ENCODE results near the gene TMSB4Y. TPM values are rescaled to one million over a fixed set of nuclear protein-coding genes. Genes with fewer than 3 reads are reported as not detected.

The TMSB4Y gene
- total and polyA plus RNA-seq, 2 of the 13 experiments (the other 11 are each of a cell fraction or from before 2014, with no cell fraction given): 0.15 to 0.49 TPM

GRCh38 chrY:13705197-13705596, 1.5 kb downstream of the TMSB4Y start:
- Histone ChIP-seq H3K4me3 (replicated peaks in 1 of 3; ENCODE audit: insufficient read depth in 1 of 3, low read depth in 2 of 3, low read length in 3 of 3) (no peak overlapping the region), H3K4me2 (ENCODE audit: low read depth, low read length) (no peak overlapping the region), H3K9ac (ENCODE audit: insufficient read depth, low read depth, low read length) (no peak overlapping the region), H3K79me2 (ENCODE audit: insufficient read depth, low read length) (no peaks in the 10 kb centered on the region), H3K4me1 (ENCODE audit: insufficient read depth, low read length) (no peaks in the 10 kb centered on the region), H3K27me3 (ENCODE audit: control insufficient read depth in 1 of 2, insufficient read depth in 2 of 2, low read length in 2 of 2) (no peaks in the 10 kb centered on the region), H3K36me3 (replicated peaks in 1 of 2; ENCODE audit: control insufficient read depth in 1 of 2, insufficient read depth in 2 of 2, low read length in 2 of 2) (no peaks in the 10 kb centered on the region), H4K20me1 (ENCODE audit: insufficient read depth, low read length) (no peaks in the 10 kb centered on the region), H3K9me3 (ENCODE audit: low read length) (no peaks in the 10 kb centered on the region), H3K27ac (ENCODE audit: extremely low read length, insufficient read depth, low read length) (no peak overlapping the region), H2AFZ (ENCODE audit: low read length) (no peak overlapping the region)
- BruUV-seq (replicated peaks): no TSS peak
- CTCF ChIA-PET (ENCODE audit: low intra/inter-chr PET ratio, low total read pairs): no interaction called here
- POLR2A ChIA-PET: interaction anchor here (1.4 kb wide), 1 partner anchor 801 kb away, joined by 3 read pairs; the partner anchor contains the start of gene DDX3Y
- no peak for DNase-seq (ENCODE audit: low spot score)
- intact Hi-C loops (cut with micrococcal nuclease; ENCODE audit: unreplicated experiment): no loop called here
- WGBS (ENCODE audit: low lambda C conversion rate): 80% methylated on average over 8 of the region's 8 CpGs
- no peak for FAIRE-seq
- in situ Hi-C loops (cut with HindIII; ENCODE audit: extremely low pct_ligation_motif_present, low pct_unique_long_range_greater_than_20kb): no loop called here
- TF ChIP-seq POGK (CRISPR knock-in tag; conservative IDR thresholded peaks at IDR 0.05): no peak
- no peak for TF ChIP-seq KDM1A (CRISPR knock-in tag; IDR thresholded peaks at IDR 0.05)
- TF ChIP-seq ZNF124 (CRISPR knock-in tag; IDR thresholded peaks at IDR 0.05): no peak
- TF ChIP-seq PAF1 (CRISPR knock-in tag; IDR thresholded peaks at IDR 0.05): no peak
- ATAC-seq: no peak

- no peak for ATAC-seq
- ChIA-PET POLR2A (no interaction called here), CTCF (ENCODE audit: low intra/inter-chr PET ratio, low total read pairs) (no interaction called here)
- Histone ChIP-seq H3K9ac (ENCODE audit: insufficient read depth, low read depth, low read length) (no peak overlapping the region), H3K27ac (ENCODE audit: extremely low read length, insufficient read depth, low read length) (no peak overlapping the region), H2AFZ (ENCODE audit: low read length) (no peak overlapping the region), H3K9me3 (ENCODE audit: low read length) (no peaks in the 10 kb centered on the region), H3K79me2 (ENCODE audit: insufficient read depth, low read length) (no peaks in the 10 kb centered on the region), H3K36me3 (replicated peaks in 1 of 2; ENCODE audit: control insufficient read depth in 1 of 2, insufficient read depth in 2 of 2, low read length in 2 of 2) (no peaks in the 10 kb centered on the region), H3K4me2 (ENCODE audit: low read depth, low read length) (no peak overlapping the region), H3K27me3 (ENCODE audit: control insufficient read depth in 1 of 2, insufficient read depth in 2 of 2, low read length in 2 of 2) (no peaks in the 10 kb centered on the region), H3K4me1 (ENCODE audit: insufficient read depth, low read length) (no peaks in the 10 kb centered on the region), H3K4me3 (replicated peaks in 1 of 3; ENCODE audit: insufficient read depth in 1 of 3, low read depth in 2 of 3, low read length in 3 of 3) (no peak overlapping the region), H4K20me1 (ENCODE audit: insufficient read depth, low read length) (no peaks in the 10 kb centered on the region)
- WGBS (ENCODE audit: low lambda C conversion rate): 19% methylated on average over 1 of the region's 1 CpG
- FAIRE-seq: no peak
- DNase-seq (ENCODE audit: low spot score): no peak
- in situ Hi-C loops (cut with HindIII; ENCODE audit: extremely low pct_ligation_motif_present, low pct_unique_long_range_greater_than_20kb) (no loop called here), intact Hi-C loops (cut with micrococcal nuclease; ENCODE audit: unreplicated experiment) (no loop called here)
- BruUV-seq (replicated peaks): no TSS peak
- TF ChIP-seq REPIN1 (CRISPR knock-in tag; IDR thresholded peaks at IDR 0.05; ENCODE audit: borderline replicate concordance, low read depth) (no peak), ZUFSP (CRISPR knock-in tag; IDR thresholded peaks at IDR 0.05; ENCODE audit: borderline replicate concordance) (no peak), RBM22 (optimal IDR thresholded peaks at IDR 0.05; ENCODE audit: low read length) (no peak), GZF1 (CRISPR knock-in tag; IDR thresholded peaks at IDR 0.05) (no peak), ZNF281 (CRISPR knock-in tag; IDR thresholded peaks at IDR 0.05; ENCODE audit: borderline replicate concordance) (no peak), MXI1 (IDR thresholded peaks at IDR 0.05; ENCODE audit: borderline replicate concordance, low read depth, low read length) (no peak), ZNF333 (CRISPR knock-in tag; IDR thresholded peaks at IDR 0.05; ENCODE audit: borderline replicate concordance) (no peak)
Observed at GRCh38 chrY:13708038-13708437, 4.3 kb downstream of the TMSB4Y start.
